Body of pancreas (tissue), 4 donors: ENCODE data around the gene KLHL29. TPM values are rescaled to one million over a fixed set of nuclear protein-coding genes. Genes with fewer than 3 reads are reported as not detected.

Source experiments
- ATAC-seq: fragments of 150-250 bp; one replicate; pipeline ENCODE4 v1.9.1; 2016
- DNase-seq, 4 donors: peaks; one replicate each; pipeline ENCODE4 v3.0.0-alpha.2; 2019
- H3K27ac ChIP-seq, 4 donors: fragments of 200-600 bp; sonication (generic); 1 replicate in 3 of 4; 2 replicates in 1 of 4; pipeline versions ENCODE4 v1.5.1 to v1.6.1; 2016 to 2019; ENCODE audit warnings: mild to moderate bottlenecking in 1 of 4, mixed read lengths in 1 of 4, moderate library complexity in 1 of 4
- H3K27me3 ChIP-seq, 2 donors: fragments of 200-600 bp; sonication (generic); one replicate each; pipeline ENCODE4 v1.6.0; 2016; ENCODE audit warnings: mild to moderate bottlenecking in 1 of 2
- H3K36me3 ChIP-seq, 2 donors: fragments of 200-600 bp; sonication (generic); replicated peaks in 1 of 2; 2 replicates each; pipeline ENCODE4 v1.5.1; 2016; ENCODE audit warnings: low read depth in 2 of 2; ENCODE audit not compliant: insufficient read depth in 1 of 2
- H3K4me1 ChIP-seq: fragments of 200-600 bp; sonication (generic); one replicate; pipeline ENCODE4 v1.6.0; 2016
- H3K4me3 ChIP-seq, 2 donors: fragments of 200-600 bp; sonication (generic); 1 replicate in 1 of 2; 2 replicates in 1 of 2; pipeline ENCODE4 v1.5.1; 2016 to 2019
- H3K9me3 ChIP-seq, 3 donors: fragments of 200-600 bp; sonication (generic); 1 replicate in 2 of 3; 2 replicates in 1 of 3; pipeline ENCODE4 v1.5.1; 2016
- POLR2A ChIP-seq, 3 donors: fragments of 450-650 bp; IDR thresholded peaks; one replicate each; pipeline ENCODE4 v1.6.1; 2016; ENCODE audit warnings: antibody characterized with exemption in 3 of 3, mild to moderate bottlenecking in 2 of 3
- WGBS, 2 donors: methylation state at CpG; one replicate each; pipeline ENCODE4 v1.1.5; 2017; 5-methylcytosine and 5-hydroxymethylcytosine counted together
- intact Hi-C: fragments of 100-400 bp; cut with DNase I; formaldehyde crosslinking; loops from one replicate; pipeline ENCODE4 v1.15.1; 2023
- total RNA-seq, 2 donors: library from RNA; depleted of rRNA; stranded (reverse); fragments of >200 nt; gene quantifications; one replicate each; pipeline ENCODE4 v1.1.0, GENCODE V29; 2016
- TF ChIP-seq, protein P1 (sequence below), 7 experiments: fragments of 450-650 bp in 4 of 7; fragments of 200-600 bp in 3 of 7; sonication (generic) in 3 of 7; IDR thresholded peaks; one replicate each; pipeline ENCODE4 v1.5.1; 2016 to 2019; ENCODE audit warnings: antibody characterized with exemption in 7 of 7

The KLHL29 gene
- total RNA-seq, 2 donors from 2014 or later: 4.0 to 4.4 TPM

DNA sequence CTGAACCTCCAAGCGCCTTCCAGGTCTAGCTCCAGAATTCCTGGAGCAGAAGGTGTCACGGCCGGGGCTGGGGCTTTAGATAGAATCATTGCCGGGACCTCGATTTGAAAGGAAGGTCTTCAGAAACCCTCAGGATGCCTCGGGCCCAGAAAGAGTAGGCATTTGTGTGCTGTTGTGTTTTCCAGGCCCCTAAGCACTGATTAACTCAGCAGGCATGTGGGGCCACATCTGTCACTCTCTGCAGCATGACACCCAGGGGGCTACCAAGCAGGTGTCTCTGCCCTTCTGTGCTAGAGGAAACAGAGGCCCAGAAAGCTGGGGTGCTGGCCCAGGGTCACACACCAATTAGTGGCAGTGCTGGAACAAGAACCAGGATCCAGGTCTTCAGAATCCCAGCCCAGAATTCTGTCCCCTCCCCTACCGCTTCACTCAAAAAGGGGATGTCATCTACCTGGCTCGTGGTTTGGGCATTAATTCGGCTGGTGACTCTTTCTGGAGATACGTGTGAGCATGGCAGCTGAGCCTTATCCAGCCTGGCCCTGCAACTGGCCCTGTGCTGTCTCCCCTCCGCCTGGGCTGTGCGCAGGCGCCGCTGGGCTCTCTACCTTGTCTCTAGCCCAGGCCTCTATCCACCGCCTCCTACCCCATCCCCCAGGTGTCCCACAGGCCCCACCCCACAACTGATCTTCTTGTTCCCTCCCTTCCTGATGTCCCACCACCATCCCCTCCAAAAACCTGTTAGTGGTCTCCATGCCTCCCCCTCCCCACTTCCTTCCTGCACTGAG, 296.6 kb downstream of the KLHL29 start:
- no peak for TF ChIP-seq POLR2A (IDR thresholded peaks at IDR 0.05)
- TF ChIP-seq, protein P1, sequence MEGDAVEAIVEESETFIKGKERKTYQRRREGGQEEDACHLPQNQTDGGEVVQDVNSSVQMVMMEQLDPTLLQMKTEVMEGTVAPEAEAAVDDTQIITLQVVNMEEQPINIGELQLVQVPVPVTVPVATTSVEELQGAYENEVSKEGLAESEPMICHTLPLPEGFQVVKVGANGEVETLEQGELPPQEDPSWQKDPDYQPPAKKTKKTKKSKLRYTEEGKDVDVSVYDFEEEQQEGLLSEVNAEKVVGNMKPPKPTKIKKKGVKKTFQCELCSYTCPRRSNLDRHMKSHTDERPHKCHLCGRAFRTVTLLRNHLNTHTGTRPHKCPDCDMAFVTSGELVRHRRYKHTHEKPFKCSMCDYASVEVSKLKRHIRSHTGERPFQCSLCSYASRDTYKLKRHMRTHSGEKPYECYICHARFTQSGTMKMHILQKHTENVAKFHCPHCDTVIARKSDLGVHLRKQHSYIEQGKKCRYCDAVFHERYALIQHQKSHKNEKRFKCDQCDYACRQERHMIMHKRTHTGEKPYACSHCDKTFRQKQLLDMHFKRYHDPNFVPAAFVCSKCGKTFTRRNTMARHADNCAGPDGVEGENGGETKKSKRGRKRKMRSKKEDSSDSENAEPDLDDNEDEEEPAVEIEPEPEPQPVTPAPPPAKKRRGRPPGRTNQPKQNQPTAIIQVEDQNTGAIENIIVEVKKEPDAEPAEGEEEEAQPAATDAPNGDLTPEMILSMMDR (IDR thresholded peaks at IDR 0.05): no peak
- no peaks in the 10 kb centered on the region for H3K27me3 ChIP-seq
- WGBS, 2 donors: 73 to 79% methylated on average over 11 to 15 of the region's 15 CpGs
- H3K4me3 ChIP-seq: no peak overlapping the region
- no peaks in the 10 kb centered on the region for H3K36me3 ChIP-seq
- H3K4me1 ChIP-seq: no peaks in the 10 kb centered on the region
- peaks cover 0 to 10% (median 0%) of the 10 kb centered on the region in 3 donors for H3K9me3 ChIP-seq
- intact Hi-C loops: no loop called here
- no peak for ATAC-seq
- H3K27ac ChIP-seq: no peak overlapping the region
- no peak for DNase-seq

DNA sequence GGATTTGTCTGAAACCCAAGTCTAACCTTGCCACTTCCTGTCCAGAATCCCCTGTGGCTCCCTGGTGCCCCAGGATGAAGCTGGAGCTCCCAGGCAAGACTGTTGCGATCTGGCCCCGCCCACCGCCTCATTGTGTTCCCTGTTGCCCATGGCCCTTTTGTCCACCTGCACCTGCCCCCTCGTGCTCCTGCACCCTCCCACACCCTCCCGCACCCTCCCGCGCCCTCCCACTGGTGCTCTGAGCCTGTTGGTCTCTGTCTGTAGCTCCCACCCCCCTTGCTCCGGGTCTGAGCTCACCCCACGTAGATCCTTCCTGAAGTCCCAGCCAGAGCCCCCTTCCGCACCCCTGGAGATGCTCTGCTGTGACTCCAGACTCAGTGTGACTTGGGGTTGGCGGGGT, 297.5 kb downstream of the KLHL29 start:
- Histone ChIP-seq H3K4me3 (no peak overlapping the region), H3K9me3 (peaks cover 0 to 10% (median 0%) of the 10 kb centered on the region in 3 donors), H3K4me1 (no peaks in the 10 kb centered on the region), H3K27me3 (no peaks in the 10 kb centered on the region), H3K36me3 (no peaks in the 10 kb centered on the region), H3K27ac (no peak overlapping the region)
- ATAC-seq: no peak
- no peak for DNase-seq
- intact Hi-C loops: no loop called here
- TF ChIP-seq POLR2A (IDR thresholded peaks at IDR 0.05): no peak
- TF ChIP-seq, protein P1 (IDR thresholded peaks at IDR 0.05): no peak
- 89 to 94% methylated on average over 11 of the region's 11 CpGs for WGBS, 2 donors

DNA sequence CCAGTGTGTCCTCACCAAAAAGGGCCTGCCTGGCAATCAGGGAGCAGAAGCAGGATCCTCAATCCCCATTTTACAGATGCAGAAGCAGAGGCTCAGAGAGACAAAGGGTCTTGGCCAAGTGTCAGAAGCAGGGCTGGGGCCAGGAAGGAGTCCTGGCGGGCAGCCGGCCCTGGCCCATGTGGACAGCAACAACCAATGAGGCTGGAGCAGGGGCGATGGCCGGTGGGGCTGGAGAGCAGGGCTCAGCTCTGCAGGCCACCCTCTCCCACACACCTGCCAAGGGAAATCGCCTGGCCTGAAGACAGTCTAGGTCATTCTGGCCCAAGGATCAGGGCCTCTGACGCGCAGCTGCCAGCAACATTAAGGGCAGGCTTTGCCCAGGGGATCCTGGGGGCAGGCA, 298.0 kb downstream of the KLHL29 start:
- Histone ChIP-seq H3K9me3 (peaks cover 0 to 10% (median 0%) of the 10 kb centered on the region in 3 donors), H3K4me1 (no peaks in the 10 kb centered on the region), H3K27ac (no peak overlapping the region), H3K4me3 (no peak overlapping the region), H3K36me3 (no peaks in the 10 kb centered on the region), H3K27me3 (no peaks in the 10 kb centered on the region)
- TF ChIP-seq, protein P1 (IDR thresholded peaks at IDR 0.05): no peak
- TF ChIP-seq POLR2A (IDR thresholded peaks at IDR 0.05): no peak
- DNase-seq (no peak), ATAC-seq (no peak)
- WGBS, 2 donors: 66 to 73% methylated on average over 5 to 6 of the region's 7 CpGs
- intact Hi-C loops: no loop called here

DNA sequence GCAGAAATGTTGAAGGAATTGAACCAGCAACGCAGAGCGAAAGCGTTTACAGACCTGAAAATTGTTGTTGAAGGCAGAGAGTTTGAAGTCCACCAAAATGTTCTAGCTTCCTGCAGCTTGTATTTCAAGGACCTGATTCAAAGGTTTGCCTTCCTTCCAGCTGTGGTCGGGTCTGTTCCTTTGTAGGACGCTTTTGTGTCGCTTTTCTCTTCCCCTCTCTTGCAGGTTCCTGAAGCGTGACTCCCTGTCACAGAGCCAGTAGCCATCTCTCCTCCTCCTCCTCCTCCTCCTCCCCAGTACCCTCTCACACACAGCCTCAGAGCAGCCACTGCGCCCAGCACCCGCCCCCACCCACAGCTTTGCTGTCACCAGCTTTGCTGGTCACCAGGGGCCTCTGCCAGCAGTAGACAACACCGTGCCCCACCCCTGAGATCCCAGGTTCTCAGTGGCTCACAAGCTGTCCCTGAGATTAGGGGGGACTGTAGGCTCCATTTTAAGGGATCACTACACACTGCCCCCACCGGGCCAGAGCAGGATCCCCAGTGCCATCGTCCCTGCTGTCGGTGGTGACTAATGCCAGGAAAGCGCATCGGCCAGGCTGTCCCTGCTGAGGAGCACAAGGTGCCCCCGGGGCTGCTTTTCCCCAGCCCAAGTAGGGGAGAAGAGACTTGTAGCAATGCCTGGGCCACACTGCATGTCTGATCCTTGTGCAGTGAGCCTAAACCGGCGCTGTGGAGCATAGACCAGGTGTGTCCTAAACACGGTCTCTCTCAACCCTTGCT, 299.6 kb downstream of the KLHL29 start:
- DNase-seq (no peak), ATAC-seq (no peak)
- Histone ChIP-seq H3K9me3 (no peaks in the 10 kb centered on the region), H3K4me3 (no peak overlapping the region), H3K36me3 (no peaks in the 10 kb centered on the region), H3K4me1 (no peaks in the 10 kb centered on the region), H3K27me3 (no peaks in the 10 kb centered on the region), H3K27ac (no peak overlapping the region)
- intact Hi-C loops: no loop called here
- 42 to 52% methylated on average over 15 to 19 of the region's 19 CpGs for WGBS, 2 donors
- TF ChIP-seq POLR2A (IDR thresholded peaks at IDR 0.05): no peak
- TF ChIP-seq, protein P1 (IDR thresholded peaks at IDR 0.05): no peak
